ENCODE data around the gene EDDM13. TPM values are rescaled to one million over a fixed set of nuclear protein-coding genes. Genes with fewer than 3 reads are reported as not detected.

Gene EDDM13
- total RNA-seq, 3 donors from 2014 or later (not counting 1 experiment from before 2014, with no cell fraction given): 1.5 to 3.1 (median 2.6) TPM

- peak overlapping the region; percentile 97 to 98 for H3K27ac Mint-ChIP-seq
- H3K4me1 Mint-ChIP-seq: peaks cover 21 to 40% of the 10 kb centered on the region in 2 donors
- intact Hi-C loops (cut with micrococcal nuclease): loop anchor here (1.0 to 10.0 kb wide), 2 partner anchors 79 to 659 kb away; partner anchors contain the start of genes U2AF2 and ZNF582
- H3K4me3 Mint-ChIP-seq: peak overlapping the region; percentile 98
- H3K4me1 ChIP-seq (ENCODE audit: control insufficient read depth, insufficient read depth, low read length): peaks cover 13% of the 10 kb centered on the region
- H3K36me3 ChIP-seq (ENCODE audit: control insufficient read depth, insufficient read depth, low read length): no peaks in the 10 kb centered on the region
- TF ChIP-seq CTCF (IDR thresholded peaks at IDR 0.05): no peak
- no peaks in the 10 kb centered on the region for H3K9me3 ChIP-seq (ENCODE audit: control insufficient read depth, insufficient read depth, low read length)
- no peak for ATAC-seq
- no peak for DNase-seq
- no peaks in the 10 kb centered on the region for H3K27me3 Mint-ChIP-seq (ENCODE audit: low read depth in 2 of 2)
- no peaks in the 10 kb centered on the region for H3K27me3 ChIP-seq (ENCODE audit: control insufficient read depth, insufficient read depth, low read length)
- H3K36me3 Mint-ChIP-seq: no peaks in the 10 kb centered on the region
- H3K9me3 Mint-ChIP-seq: no peaks in the 10 kb centered on the region
- H3K27ac ChIP-seq (ENCODE audit: low read length): peak overlapping the region; percentile 94
- H3K4me3 ChIP-seq (ENCODE audit: low read length): peak overlapping the region; percentile 77
- WGBS (ENCODE audit: insufficient coverage): under 1% methylated on average over 9 of the region's 9 CpGs
These were observed 41.5 kb downstream of the EDDM13 start for GRCh38 chr19:56314018-56314380.

- Histone ChIP-seq H3K9me3 (ENCODE audit: control insufficient read depth, insufficient read depth, low read length) (no peaks in the 10 kb centered on the region), H3K36me3 (ENCODE audit: control insufficient read depth, insufficient read depth, low read length) (no peaks in the 10 kb centered on the region), H3K27ac (ENCODE audit: low read length) (peak within 1 kb of the TSS; percentile 94), H3K4me3 (ENCODE audit: low read length) (peak within 1 kb of the TSS; percentile 77), H3K27me3 (ENCODE audit: control insufficient read depth, insufficient read depth, low read length) (no peaks in the 10 kb centered on the region), H3K4me1 (ENCODE audit: control insufficient read depth, insufficient read depth, low read length) (peaks cover 13% of the 10 kb centered on the region)
- Mint-ChIP-seq H3K4me1 (peaks cover 21 to 39% of the 10 kb centered on the region in 2 donors), H3K9me3 (no peaks in the 10 kb centered on the region), H3K27ac (peak within 1 kb of the TSS; percentile 97 to 98), H3K27me3 (ENCODE audit: low read depth in 2 of 2) (peaks cover 0 to under 1% of the 10 kb centered on the region in 2 donors), H3K36me3 (no peaks in the 10 kb centered on the region), H3K4me3 (peak within 1 kb of the TSS; percentile 98)
- ATAC-seq (peak; percentile 77 to 89 (median 83)), DNase-seq (peak; percentile 94 to 98)
- no peak for TF ChIP-seq CTCF (IDR thresholded peaks at IDR 0.05)
- intact Hi-C loops (cut with micrococcal nuclease): loop anchor here (1.0 to 10.0 kb wide), 4 partner anchors 79 to 660 kb away; partner anchors contain the start of genes U2AF2, ZNF444, ZNF582 and ZNF787
- WGBS (ENCODE audit: insufficient coverage): under 1% methylated on average over 47 of the region's 47 CpGs
These were observed 42.0 kb downstream of the EDDM13 start, which contains the start of gene ZSCAN5A for GRCh38 chr19:56314381-56315076. TSS of gene ZSCAN5A (minus strand) at chr19:56314839. CDS start at chr19:56225046, 89,793 bp downstream.

GRCh38 chr19:56315077-56315828, 42.7 kb downstream of the EDDM13 start:
- Mint-ChIP-seq H3K27ac (peak overlapping the region; percentile 97 to 98), H3K4me1 (peaks cover 21 to 35% of the 10 kb centered on the region in 2 donors), H3K27me3 (ENCODE audit: low read depth in 2 of 2) (peaks cover 0 to 7% of the 10 kb centered on the region in 2 donors), H3K9me3 (no peaks in the 10 kb centered on the region), H3K36me3 (no peaks in the 10 kb centered on the region), H3K4me3 (peak overlapping the region; percentile 98)
- H3K27me3 ChIP-seq (ENCODE audit: control insufficient read depth, insufficient read depth, low read length): no peaks in the 10 kb centered on the region
- H3K27ac ChIP-seq (ENCODE audit: low read length): peak overlapping the region; percentile 94
- no peak for TF ChIP-seq CTCF (IDR thresholded peaks at IDR 0.05)
- DNase-seq (peak; percentile 82 to 97), ATAC-seq (peak; percentile 75 to 87 (median 81))
- peak overlapping the region; percentile 77 for H3K4me3 ChIP-seq (ENCODE audit: low read length)
- H3K9me3 ChIP-seq (ENCODE audit: control insufficient read depth, insufficient read depth, low read length): no peaks in the 10 kb centered on the region
- intact Hi-C loops (cut with micrococcal nuclease): loop anchor here (1.0 to 10.0 kb wide), 3 partner anchors 174 to 660 kb away; partner anchors contain the start of genes U2AF2, ZNF444 and ZNF787
- peaks cover 13% of the 10 kb centered on the region for H3K4me1 ChIP-seq (ENCODE audit: control insufficient read depth, insufficient read depth, low read length)
- WGBS (ENCODE audit: insufficient coverage): 2% methylated on average over 36 of the region's 37 CpGs
- no peaks in the 10 kb centered on the region for H3K36me3 ChIP-seq (ENCODE audit: control insufficient read depth, insufficient read depth, low read length)
